ENCODE measurements around the gene FGD5.
A peak's percentile ranks its signal among the peaks of the same experiment; 100 is the strongest.
"Not testable (repeated sequence)": the region's sequence is repeated elsewhere in the genome, so short reads cannot be mapped to it uniquely, and the experiment has no call there.

FGD5 gene

DNA sequence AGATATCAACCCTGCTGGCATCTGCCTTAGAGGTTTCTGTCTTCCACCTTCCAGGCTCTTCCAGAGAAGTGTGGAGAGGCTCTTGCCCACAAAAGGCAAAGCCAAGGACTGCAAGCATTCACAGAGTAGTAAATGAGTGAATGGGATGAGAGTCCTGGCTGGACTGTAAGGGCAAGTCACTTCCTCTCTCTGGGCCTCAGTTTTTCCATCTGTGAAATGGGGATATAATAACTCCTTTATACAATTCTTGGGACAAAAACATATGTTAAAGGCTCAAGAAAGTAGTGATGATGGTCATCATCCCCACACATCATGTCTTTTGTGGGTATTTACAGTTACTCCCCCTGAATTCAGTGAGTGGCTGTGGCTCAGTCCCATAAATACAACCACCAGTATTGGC is 10.7 kb upstream of the FGD5 start:
- no peak for DNase-seq

DNA sequence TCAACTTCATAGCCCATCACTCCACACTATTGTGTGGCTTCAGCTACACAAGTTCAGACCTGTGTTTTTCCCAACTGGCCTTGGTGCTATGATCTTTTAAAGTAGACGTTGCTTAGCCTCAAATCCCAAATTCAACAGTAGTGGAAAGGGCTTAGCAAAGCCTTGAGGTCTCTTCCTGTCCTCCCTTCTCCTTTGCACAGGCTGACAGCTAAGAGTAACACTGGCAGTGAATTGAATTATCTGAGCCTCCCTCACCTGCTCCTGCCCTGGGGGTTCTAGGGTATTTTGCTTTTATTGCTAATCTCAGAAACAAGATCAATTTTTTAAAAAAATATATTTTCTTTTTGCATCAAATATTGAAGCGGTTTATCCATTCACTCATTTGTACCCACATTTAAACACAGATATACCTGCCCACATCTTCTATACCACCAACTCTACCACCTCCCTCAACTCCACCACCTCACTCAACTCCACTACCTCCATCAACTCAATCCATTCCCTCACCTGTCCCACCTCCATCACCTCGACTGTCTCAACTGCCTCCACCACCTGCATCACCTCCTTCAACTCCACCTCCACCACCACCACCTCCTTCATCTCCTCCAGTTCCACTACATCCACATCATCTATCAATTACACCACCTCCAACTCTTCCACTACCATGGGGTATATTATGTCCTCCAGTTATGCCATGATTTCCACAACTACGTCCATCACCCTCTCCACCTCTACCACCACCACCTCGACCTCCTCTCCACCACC is 10.1 kb upstream of the FGD5 start:
- no peak for DNase-seq

DNA sequence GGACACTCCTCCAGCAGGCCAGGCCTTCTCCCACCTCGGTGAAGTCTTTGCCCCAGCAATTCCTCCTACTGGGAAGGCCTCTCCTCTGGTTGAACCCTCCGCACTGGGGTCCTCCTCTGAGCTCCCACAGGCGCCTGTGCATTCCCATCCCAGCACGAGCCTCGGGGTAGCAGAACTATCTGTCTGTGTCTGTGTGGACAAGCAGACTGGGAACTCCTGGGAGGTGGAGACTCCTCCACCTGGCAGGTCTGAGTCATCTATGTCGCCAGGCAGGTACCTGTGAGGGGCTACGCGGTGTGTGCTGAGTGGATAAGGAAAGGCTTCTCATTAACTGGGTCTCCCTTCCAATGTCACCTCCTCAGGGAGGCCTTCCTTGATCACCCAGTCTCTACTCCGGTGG is 9.2 kb upstream of the FGD5 start:
- not testable (repeated sequence) for DNase-seq

DNA sequence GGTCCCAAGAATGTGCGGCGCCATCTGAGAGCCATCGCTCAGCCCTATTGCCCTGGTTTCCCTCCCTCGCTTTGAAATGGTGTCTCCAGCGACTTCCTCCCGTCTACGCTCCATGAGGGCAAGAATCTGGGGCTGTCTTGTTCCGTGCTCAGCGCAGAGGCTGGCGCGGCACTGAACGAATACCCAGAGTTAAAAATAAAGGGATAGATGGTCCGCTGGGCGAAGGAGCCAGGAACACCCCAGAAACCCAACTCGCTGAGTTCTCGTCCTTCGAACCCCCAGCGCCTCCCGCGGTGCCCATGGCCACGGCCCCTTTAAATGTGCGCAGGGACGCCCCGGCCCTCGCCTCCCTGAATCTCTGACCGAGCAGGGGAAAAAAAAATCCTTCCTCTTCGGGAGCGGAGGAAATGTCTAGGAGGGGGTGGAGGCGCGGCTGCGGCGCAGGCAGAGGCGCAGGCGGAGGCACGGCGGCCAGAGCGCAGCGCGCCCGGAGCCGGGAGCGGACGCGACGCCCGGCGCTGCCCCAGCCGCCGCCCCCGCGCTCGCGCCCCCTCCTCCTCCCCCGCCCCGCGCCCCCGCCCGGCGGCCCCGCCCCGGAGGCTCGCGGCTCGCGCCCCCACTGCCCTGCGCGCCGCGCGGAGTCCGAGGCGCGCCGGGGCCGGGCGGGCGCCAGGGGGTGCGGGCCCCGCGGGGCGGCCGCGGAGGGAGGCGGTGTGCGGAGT is 8.5 kb upstream of the FGD5 start:
- no peak for DNase-seq

DNA sequence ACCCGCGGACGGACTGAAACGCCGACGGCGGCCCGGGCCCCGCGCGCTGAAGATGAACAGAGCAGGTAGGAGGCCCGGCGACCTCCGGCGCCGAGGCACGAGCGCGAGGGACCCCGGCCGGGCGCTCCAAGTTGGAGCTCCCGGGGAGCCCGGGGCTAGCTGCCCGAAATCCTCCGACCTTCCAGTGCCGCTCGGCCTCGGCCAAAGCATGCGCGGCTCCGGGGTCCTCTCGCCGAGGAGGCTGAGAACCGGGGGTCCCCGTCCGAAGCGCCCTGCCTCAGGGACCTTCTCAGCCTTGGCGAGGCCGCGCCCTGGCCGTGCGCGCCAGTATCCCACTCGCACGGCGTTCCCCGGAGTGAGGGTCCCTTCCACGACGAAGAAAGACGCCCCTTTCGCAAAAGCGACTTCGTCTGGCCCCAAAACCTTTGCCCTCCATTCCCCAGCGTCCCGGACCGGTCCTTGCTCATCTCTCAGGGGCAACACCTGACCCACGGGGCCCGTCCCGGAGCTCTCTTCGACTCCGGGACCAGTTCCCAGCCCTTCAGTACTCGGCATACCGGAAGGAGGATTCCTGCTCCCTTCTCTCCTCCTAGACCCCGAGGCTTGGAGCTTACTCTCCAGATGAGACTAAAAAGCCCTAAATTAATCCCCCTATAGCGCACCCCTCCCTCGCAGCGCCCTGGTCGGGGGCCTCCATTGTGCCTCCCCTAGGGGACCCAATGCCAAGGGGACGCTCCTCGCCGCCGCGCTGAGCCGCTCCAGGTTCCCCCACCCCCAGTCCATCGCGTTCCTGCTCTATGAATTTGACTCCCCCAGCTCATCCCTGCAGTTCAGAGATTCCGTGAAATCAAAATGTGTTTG is 7.7 kb upstream of the FGD5 start:
- no peak for DNase-seq

DNA sequence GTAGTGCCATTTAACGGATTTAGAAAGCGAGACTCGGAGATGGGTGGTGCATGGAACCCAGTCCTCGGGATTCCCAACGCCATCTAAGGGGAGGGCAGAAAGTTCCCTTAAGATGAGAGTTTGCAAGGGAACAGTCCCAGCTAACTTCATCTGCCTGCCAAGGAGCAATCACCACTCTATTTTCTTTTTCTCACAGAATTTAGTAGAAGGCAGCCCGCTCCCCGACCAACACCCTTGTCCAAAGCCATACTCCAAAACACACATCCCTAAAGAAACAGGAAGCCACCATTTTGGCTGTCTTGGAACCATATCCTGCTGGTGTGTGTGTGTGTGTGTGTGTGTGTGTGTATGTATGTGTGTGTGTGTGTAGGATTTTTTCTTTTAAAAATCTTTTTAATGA is 7.1 kb upstream of the FGD5 start:
- DNase-seq: no peak

DNA sequence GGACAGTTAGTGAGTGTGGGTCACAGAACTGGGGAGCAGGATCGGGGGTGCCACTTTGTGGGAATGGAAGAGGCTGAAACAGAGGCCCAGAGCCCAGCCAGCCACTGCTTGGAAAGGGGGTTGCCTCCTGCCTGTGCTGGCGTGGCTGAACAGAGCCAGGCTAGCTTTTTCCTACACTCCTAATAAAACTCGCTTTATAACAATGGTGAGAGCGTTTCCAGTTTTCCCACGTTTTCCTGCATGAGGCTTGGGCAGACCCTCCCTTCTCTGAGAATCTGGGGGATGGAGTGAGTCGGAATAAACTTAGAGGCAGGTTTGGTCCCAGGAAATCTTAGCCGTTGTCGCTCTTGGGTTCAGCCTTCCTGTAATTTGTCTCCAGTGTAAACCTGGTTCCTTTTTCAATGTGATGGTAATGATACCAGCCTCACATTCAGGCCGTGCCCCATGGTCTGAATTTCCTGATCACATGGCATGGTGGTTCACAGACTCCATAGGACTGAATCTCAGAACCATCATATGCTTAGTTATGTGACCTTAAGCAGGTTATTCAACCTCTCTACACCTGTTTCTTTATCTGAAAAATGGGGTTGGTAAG is 6.5 kb upstream of the FGD5 start:
- DNase-seq: no peak

DNA sequence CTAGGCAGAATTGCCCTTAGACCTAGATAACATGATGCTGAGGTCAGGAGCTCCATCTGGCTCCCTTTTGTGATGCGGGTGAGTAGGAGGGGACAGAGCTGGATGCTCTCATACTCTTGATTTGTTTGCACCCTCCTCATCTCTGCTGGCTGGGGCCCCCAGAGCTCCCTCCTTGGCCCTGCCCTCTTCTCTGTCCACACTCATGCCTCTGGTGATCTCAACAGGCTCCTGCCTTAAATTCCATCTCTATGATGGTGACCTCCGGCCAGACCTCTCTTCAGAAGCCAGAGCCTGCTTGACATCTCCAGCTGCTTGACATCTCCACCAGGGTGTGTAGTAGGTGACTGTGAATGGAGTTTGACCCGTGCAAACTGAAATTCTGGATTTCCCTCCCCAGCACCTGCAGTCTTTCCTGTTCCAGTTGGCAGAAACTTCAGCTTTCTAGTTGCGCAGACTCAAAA is 4.3 kb upstream of the FGD5 start:
- no peak for DNase-seq

DNA sequence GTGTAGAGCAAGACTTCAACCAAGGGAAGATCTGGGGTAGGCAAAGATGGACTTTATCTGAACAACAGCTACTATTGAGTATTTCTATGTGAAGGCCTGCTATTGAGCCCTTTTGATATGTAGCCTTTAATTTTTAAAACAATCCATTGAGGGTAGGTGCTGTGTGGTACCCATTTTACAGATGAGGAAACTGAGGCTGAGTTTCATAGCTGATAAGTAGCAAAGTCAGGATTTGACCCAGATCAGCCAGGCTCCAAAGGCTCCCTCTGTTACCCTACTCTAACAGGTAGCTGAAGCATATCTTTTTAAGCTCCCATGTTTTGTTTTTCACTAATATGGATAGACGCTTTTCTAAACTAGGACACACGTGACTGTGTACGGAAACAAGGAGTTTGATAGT is 2.4 kb upstream of the FGD5 start:
- no peak for DNase-seq

DNA sequence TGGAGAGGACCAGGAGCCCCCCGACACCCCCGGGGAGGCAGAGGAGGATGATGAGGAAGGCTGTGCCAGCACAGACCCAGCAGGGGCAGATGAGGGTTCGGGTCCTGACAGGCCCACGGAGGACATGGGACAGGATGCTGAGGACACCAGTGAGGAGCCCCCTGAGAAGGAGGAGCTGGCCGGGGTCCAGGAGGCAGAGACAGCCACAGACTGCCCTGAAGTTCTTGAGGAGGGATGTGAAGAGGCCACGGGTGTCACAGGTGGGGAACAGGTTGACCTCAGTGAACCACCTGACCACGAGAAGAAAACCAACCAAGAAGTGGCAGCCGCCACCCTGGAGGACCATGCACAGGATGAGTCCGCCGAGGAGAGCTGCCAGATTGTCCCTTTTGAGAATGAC is 909 bp downstream of the FGD5 start:
- no peak for DNase-seq

DNA sequence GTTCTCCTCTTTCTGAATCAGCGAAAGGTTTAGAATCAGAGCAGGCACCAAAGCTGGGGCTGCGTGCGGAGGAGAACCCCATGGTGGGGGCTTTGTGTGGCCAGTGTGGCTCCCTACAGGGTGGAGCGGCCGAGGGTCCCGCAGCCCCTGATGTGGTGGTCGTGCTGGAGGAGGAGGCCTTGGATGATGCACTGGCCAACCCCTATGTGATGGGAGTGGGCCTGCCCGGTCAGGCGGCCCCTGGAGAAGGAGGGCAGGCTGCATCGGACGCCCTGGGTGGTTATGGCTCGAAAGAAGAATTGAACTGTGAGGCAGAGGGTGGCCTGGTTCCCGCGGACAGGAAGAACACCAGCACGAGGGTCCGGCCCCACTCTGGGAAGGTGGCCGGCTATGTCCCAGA is 1.4 kb downstream of the FGD5 start:
- no peak for DNase-seq

DNA sequence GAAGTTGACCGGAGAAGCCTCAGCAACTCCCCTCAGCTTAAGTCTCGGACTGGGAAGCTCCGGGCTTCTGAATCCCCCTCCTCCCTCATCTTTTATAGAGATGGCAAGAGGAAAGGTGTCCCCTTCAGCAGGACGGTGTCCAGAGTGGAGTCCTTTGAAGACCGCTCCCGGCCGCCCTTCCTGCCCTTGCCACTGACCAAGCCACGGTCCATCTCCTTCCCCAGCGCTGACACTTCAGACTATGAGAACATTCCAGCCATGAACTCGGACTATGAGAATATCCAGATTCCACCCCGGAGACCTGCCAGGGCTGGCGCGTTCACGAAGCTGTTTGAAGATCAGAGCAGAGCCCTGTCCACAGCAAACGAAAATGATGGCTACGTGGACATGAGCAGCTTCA is 2.4 kb downstream of the FGD5 start:
- no peak for DNase-seq

DNA sequence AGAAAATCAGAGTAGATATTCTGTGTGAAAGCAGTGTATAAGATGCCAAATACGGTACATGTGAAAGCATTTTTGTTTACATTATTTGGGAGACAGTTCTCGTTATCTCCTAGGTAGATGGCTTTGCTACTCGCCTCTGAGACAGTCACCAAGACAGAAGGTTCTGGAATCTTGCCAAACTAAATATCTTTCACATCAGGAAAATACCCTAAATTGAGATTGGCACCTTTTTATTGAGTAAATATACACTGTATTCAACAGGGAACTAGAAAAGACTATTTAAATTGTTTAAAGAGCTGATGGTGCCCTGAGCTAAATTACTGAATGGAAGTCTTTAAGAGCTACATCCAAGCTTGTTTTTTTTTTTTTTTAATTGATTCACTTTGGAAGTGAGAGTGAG is 3.4 kb downstream of the FGD5 start:
- DNase-seq: no peak

DNA sequence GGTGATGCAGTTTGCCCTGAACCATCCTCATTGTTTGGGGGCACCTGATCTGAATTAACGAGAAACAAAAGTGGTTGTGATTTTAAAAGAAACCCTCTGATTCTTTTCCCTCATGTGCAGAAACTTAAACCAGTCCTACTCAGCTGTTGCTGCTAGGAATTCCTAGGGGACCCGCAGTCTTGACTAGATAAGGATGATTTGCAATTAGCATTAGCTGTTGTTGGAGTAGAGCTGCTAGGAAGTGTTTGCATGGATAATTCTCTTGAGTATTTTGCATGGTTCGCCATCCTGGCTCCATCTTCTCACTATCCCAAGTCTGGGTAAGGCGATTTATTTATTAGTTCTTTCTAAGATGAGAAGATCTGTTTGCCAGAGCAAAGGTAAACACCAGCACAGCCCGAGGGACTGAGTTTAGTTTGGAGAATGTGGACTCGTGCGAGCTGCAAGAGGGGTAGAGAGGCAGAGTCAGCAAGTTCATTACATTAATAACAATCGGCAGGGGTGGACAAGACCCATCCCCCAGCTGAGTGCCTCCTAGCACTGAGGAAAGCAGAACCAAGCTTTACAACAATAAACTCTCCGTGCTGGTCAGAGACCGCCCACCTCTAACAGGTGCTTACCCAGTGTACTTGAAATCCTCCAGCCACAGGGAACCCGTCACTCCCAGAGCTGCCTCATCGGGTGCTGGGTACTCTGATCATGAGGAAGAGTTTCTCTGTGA is 4.1 kb downstream of the FGD5 start:
- DNase-seq: peak; percentile 37

DNA sequence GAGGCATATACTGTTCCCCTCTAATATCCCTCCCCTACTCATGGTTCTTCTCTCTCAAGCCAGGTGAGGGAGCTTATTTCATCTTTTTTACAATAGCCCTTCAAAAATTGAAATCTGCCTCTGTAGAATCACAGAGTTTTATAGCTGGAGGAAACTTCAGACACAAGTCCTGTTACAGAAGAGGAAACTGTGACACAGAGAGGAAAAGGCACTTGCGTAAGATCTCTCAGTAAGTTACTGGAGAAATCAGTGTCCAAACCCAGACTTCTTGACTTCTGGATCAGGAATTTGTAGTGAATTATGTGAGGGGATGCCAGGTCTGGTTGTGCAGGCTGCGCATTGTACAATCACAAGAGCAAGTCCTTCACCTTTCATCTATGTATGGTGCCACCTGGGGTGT is 4.6 kb downstream of the FGD5 start:
- no peak for DNase-seq

DNA sequence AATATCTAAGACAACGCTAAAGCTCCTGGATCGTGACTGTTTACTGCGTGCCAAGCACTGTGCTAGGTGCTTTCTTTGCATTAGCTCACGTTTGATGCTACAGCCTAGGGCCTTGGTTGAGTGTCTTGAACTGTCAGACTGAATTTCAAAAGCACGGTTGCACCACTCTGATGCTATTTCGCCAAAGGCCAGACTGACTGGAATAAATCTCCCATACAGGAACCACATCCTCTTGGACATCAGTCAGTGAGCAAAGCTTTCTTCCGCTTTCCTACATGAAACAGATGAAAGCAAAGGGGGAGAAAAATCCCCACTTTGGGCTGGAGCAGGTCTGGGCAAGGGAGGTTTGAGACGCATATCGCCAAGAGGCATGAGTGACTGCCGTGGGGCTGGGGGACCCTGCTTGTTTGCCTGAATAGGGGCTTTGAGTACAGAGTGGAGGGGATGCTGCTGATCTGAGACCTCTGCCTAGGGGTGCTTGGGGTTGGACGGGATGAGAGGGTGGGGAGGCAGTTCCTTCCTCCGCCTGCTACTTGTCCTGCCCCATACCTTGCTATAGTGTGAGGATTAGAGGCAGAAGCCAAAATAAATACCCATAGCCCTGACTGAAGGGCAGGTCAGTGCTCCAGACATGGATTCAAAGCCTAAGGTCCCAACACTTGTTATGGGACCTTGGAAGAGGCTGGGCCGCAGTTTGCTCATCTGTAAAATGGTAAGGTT is 5.3 kb downstream of the FGD5 start:
- no peak for DNase-seq

DNA sequence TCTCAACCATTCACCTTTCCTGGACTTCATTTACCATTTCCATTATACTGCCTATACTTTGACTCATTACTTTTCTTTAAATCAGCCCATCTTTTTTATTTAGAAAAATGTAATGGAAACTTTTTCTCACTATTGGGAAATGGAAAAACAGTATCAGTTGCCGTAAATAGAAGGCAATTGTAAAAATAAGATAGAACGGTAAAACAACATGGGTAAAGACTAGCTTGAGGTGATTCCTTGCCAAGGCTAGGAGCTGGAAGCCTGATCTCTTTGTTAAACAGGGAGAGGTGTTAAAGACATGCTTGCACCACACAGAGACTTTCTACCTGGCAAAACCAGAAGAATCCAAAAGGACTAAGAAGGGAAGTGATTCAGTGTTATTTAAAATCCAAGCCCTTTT is 5.9 kb downstream of the FGD5 start:
- no peak for DNase-seq

DNA sequence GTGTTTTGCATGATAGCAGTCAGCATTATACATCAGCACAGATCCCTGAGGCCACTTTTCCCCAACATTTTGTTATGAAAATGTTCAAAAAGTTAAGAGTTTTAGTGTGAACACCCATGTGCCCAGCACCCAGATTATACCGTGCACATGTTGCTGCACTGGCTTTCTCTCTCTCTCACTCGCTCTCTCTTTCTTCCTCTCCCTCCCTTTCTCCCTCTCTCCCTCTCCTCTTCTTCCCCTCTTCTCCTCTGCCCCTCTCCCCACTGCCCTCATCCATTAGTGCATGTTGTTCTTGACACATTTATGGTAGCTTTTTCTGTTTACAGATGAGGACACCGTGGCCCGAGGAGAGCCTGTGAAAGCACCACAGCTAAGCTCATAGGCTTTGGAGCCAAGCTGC is 7.3 kb downstream of the FGD5 start:
- DNase-seq: no peak

DNA sequence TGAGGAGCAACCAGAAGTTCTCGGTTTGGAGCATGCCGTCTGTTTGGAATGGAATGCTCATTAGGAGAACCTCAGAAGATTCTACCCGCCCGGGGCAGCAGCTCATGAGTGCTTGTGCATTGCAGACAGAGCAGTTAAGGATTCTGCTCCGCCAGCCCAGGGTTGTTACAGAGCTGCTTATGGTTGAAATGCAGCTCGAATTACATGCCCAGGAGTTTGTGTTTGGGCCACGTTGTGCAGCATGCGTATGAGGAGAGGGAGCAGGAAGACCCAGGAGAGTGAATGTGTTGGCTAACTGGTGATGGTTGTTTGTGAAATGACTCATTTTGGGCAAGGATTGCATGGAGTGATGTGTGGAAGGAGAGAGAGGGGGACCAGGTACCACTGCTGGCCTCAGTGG is 9.0 kb downstream of the FGD5 start:
- no peak for DNase-seq

DNA sequence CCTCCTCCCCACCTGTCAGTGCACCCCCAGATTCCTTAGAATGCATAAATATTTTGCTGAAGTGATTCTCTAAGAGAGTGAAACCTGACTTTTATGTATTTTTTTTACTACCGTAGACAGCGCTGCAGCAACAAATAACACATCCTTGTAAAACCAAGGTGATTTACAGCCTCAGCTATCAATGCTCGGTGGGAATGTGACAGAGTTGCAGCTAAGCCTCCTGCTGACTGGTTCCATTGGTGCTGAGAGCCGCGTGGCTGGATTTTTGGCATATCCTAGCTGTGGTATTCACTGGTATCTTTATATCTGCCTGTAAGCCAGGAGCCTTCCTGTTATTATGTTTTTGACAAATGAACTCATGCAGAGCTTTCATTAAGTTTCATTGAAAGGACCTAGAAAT is 11.0 kb downstream of the FGD5 start:
- no peak for DNase-seq

DNA sequence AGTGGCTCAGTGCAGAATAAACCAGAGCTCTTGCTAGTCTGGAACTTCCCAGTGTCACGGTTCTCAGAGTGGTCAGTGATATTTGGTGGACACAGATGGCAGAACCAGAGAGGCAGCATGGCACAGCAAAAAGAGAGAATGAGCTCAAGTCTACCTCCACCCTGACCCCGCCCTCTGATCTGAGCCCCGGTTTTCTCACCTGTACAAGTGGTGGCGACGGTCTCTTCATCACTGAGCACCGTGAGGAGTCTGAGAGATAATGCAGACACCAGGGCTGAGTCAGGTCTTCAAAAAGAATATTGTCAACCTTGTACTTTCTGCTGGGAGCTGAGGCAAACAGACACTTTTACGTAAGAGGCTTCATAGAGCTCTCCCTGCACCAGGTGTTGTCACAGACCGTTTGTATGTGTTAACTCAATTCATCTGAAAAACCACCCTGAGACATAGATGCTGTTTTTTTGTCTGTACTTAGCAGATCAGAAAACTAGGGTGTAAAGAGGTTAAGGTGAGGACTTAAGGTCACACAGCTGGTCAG is 13.2 kb downstream of the FGD5 start:
- no peak for DNase-seq
